GM12891 (cell line): ENCODE results near the gene NOL3.

ENCODE experiments used
- DNase-seq: peaks from one replicate; pipeline ENCODE4 v3.0.0; 2011; ENCODE audit warnings: low spot score; ENCODE audit not compliant: insufficient read length
- FAIRE-seq: peaks from 2 replicates; lab custom pipeline; 2011; peaks lifted over from hg19 to GRCh38; lab: Jason Lieb, UNC
- PAX5 ChIP-seq: IDR thresholded peaks from 2 replicates; pipeline ENCODE4 v1.6.1; 2011; ENCODE audit warnings: low read length, moderate library complexity, mild to moderate bottlenecking; ENCODE audit not compliant: insufficient read depth, severe bottlenecking
- POLR2A ChIP-seq: IDR thresholded peaks from 2 replicates; pipeline ENCODE4 v1.6.1; 2011; ENCODE audit warnings: low read depth, low read length, control low read depth
- POLR2AphosphoS5 ChIP-seq: IDR thresholded peaks from 2 replicates; pipeline ENCODE4 v1.6.1; 2011; ENCODE audit warnings: low read depth, low read length, control low read depth
- POU2F2 ChIP-seq: IDR thresholded peaks from 2 replicates; pipeline ENCODE4 v1.6.1; 2011; ENCODE audit warnings: low read depth, mild to moderate bottlenecking, control low read depth, low read length, moderate library complexity
- SPI1 ChIP-seq: IDR thresholded peaks from 2 replicates; pipeline ENCODE4 v1.6.1; 2011; ENCODE audit warnings: low read depth, low read length, control low read depth
- TAF1 ChIP-seq: IDR thresholded peaks from 2 replicates; pipeline ENCODE4 v1.6.1; 2011; ENCODE audit warnings: low read depth, low read length, control low read depth

Gene NOL3

DNA sequence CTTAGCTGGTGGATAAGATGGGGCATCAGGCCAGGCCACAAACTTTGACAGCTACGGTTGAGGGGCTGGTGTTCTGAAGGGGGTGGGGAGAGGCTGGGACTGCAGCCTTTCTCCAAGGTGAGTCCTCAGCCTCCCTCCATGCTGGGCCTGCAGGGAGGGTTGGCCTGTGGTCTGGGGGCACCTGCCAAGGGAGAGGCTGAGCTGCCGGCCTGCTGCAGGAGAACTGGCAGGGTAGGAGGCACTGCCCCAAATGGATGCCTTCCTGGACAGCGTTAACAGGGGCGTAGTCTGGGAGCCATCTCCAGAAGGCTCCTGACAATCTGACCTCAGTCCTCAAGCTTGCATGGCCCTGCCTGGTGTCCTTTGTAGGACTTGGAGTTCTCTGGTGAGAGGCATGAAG, 33.7 kb downstream of the NOL3 start:
- TF ChIP-seq POLR2A = no peak
- TF ChIP-seq POLR2AphosphoS5 = no peak
- TF ChIP-seq SPI1 = no peak
- no peak for TF ChIP-seq POU2F2
- no peak for TF ChIP-seq PAX5
- DNase-seq (no peak), FAIRE-seq (no peak)

DNA sequence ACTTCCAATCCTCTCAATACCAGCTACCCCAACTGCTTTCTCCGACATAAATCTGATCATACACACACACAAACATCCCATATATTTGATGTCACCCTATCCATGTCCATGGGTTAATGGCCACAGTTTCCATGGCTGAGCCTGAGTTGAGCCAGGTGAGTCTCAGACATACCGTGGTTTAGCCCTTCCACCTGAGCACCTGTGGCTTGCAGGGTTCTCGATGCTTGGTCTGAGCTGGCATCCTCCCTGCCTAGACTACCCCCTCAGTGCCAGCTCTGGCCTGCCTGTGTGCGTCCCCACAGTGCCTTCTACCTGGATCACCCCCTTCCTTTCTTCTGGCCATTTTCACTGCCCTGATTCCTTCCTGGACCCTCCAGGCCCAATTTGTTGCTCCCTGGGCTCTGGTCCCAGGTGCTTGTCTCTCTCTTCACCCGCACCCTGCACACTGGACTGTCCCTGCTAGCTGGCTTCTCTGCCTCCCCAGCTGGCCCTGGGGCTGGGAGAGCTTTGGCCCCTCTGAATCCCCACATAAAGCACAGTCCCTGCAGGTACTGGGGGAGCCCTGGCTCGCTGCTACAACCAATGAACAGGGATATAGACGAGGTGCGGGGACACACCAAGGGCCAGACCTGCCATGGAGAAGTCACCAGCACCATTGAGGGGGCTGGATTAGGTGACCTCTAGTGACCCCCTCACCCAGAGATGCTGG, 35.9 kb downstream of the NOL3 start:
- TF ChIP-seq SPI1 (no peak), TAF1 (no peak), PAX5 (no peak), POLR2A (no peak), POLR2AphosphoS5 (no peak; the same call in 1 of the 2 replicates), POU2F2 (no peak)
- DNase-seq = no peak
- no peak for FAIRE-seq

DNA sequence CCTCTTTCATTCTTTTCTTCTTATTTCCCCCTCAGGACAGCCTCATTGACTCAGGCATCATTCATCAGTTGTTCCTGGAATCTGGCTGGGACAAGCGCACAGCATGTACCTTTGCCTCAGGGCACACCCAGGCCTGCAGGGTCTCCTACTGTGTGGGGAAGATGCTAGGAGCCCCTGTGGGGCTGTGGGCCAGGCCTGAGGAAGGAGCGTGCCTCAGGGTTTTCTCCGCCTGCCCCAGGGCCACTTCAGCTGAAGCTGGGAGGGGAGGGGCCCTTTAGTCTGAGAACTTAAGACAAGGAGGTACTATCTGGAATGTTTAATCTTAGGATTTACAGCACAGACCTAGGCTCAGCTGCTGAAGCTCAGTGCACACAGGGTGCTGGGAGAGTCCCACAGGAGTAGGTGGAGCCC, 36.5 kb downstream of the NOL3 start:
- FAIRE-seq (no peak), DNase-seq (no peak)
- TF ChIP-seq TAF1 (no peak), POLR2AphosphoS5 (no peak), PAX5 (no peak), SPI1 (no peak), POLR2A (no peak), POU2F2 (no peak)

DNA sequence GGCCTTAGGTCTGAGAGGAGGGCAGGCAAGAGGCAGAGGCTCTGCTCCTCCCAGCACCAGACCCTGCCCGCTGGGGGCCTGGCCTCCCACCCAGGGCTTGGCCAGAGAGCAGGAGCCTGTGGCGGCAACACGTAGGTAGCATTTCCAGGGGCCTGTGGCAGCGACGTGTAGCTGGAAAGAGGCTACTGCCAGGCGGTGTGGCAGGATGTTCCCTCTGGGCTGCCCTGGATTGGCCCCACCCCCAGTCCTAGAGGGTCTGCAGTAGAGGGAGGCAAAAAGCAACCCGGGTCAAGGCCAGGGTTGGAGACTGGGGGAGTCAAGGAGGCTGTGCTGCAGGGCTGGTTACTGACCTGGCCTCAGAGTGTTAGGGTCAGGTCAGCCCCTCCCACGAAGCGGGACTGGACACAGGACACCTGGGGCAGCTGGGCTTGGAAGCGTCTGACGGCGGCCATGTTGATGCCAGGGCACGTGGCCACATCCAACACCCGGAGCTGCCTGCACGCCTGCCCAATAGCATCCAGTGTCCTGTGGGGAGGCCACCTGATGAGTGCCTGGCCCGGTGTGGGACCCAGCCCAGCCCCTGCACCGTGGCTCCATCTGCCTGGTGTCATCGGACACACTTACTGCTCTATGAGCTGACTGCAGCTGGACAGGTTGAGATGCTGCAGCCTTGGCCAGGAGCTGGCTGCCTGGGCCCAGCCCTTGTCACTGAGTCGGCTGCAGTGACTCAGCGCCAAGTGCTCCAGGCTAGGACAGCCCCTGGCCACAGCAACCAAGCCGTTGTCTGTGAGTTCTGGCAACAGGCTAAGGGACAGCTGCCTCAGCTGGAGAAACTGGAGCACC, 37.1 kb downstream of the NOL3 start:
- no peak for FAIRE-seq
- DNase-seq = no peak
- TF ChIP-seq POLR2AphosphoS5 (peak; percentile 38; the same call in 1 of the 2 replicates), SPI1 (no peak), POLR2A (no peak), TAF1 (no peak), POU2F2 (no peak), PAX5 (no peak)

DNA sequence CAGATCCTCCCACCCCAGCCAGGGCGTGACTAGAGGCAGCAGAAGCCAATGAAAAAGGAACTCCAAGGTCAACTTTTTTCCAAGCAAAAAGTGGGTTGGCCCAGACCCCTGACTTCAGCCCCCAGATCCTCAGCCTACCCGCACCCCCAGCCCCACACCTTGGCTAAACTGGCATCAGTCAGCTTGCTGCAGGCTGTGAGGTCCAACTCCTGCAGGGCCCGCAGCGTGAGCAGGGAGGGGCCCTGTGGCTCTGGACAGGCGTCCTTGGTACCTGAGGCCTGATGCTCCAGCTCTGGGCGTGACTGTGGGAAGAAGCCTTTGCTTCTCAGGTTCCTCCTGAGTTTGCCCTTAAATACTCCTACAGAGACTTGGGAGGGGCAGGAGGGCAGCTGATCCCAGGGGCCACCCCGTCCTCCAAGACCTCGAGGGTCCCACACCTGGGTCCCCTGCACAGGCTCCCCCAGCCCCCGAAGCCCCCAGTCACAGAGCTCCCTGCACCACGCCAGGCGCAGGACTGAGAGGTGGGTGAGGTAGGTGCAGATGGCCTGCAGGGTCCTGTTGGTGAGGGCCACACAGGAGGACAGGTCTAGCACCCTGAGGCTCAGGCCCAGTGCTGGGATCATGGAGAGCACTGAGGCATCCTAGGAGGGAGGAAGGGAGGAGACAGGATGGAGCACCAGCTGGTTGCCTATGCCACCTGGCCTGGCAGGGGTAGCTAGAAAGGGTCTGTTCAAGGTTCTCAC, 38.0 kb downstream of the NOL3 start:
- FAIRE-seq (no peak), DNase-seq (no peak)
- 0 out of 2 replicates have a peak, but pooled peaks have one; percentile 11 for TF ChIP-seq POLR2A
- no peak for TF ChIP-seq SPI1

DNA sequence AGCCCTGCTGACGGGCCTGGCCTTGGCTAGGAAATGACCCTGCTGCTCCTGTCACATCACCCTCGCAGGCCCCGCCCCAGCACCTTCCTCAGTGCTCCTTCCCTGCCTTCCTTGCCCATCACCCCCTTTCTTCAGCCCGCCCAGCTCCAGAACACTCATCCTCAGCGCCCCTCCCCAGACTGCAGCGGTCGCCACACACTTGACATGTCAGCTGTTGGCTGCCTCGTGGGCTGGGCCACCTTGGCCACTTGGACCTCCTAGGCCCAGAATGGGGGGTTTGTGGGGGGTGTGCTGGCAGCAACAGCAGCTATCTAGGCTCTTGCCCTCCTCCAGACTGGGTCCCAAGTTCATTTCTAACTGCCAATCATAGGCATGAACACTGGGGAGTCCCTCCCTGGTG, 39.2 kb downstream of the NOL3 start:
- TF ChIP-seq POLR2A (no peak), PAX5 (no peak), SPI1 (no peak), POLR2AphosphoS5 (no peak), TAF1 (no peak)
- no peak for DNase-seq
- no peak for FAIRE-seq

DNA sequence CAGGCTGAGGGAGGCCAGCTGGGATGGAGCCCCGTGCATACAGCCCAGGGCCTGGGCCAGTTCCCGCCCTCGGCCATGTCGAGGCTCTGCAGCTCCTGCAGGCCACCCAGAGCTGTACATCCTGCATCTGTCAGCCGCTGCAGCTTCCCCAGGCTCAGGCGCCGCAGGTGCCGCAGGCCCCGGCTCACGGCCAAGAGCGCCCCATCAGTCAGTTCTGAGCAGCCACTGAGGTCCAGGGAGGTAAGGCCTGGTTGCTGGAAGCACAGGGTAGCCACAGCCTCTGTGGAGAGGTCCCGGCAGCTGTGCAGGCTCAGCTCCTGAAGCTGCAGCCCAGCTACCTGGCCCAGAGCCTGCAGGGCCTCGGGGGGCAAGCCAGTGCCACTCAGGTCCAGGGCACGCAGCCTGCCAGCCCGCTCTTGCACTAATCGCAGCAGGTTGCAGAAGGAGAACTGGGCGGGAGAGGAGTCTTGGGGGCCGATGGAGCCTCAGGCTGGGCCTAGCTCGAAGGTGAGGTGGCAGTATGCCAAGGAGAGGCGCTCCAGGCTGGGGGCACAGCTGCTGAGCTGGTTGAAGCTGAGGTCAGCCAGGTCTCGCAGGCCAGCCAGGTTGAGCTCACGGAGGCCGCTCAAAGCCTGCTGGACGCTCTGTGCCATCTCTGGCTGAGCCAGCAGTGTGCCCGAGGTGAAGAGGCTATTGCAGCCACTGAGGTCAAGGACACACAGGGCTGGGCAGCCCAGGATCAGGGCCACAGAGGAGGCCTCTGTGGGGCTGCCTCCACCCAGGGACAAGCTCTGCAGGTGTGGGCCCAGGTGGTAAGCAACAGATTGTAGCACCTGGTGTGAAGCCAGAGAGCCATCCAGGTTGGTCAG, 40.0 kb downstream of the NOL3 start:
- FAIRE-seq (no peak), DNase-seq (no peak)
- TF ChIP-seq POLR2AphosphoS5 (no peak), TAF1 (no peak), SPI1 (no peak), POLR2A (no peak), POU2F2 (no peak)

DNA sequence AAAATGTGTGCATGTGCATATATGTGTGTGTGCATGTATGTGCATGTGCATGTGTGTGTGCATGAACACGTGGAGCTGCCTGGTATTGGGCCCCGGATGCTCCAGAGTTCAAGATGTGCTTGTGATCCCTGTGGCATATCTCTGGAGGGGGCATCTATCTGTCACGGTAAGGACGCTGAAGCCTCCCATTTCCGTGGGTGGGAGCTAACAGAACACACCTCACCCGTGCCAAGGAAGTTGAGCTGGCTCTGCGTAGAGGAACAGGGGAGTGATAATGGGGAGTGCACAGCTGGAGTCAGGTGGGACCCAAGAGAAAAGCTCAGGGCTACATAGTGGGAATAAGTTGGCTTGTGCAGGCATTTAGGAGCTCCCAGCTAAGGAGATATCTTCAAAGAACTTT, 41.3 kb downstream of the NOL3 start:
- FAIRE-seq = no peak
- DNase-seq = no peak
- TF ChIP-seq TAF1 = no peak
- TF ChIP-seq POLR2AphosphoS5 = no peak
- TF ChIP-seq SPI1 = no peak
- TF ChIP-seq POU2F2 = no peak
- TF ChIP-seq PAX5 = no peak
- no peak for TF ChIP-seq POLR2A

DNA sequence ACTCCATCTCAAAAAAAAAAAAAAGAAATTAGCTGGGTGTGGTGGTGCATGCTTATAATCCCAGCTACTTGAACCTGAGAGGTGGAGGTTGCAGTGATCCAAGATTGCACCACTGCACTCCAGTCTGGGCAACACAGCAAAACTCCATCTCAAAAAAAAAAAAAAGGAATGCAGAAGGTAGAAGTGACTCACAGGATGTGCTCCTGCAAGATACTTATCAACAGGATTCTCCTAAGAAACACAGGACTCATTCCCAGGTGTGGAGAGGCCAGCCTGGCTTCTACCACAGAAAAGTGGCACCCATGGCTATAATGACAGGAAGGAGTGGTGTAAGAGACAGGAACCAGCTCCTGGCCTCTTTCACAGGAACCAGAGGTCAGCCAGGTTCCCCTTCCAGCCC, 42.4 kb downstream of the NOL3 start:
- DNase-seq (no peak), FAIRE-seq (no peak)
- no peak for TF ChIP-seq TAF1
